ENCODE results near the gene SLC19A1.

The SLC19A1 gene

GRCh38 chr21:45475797-45476570 lies 66.3 kb downstream of the SLC19A1 start:
- DNase-seq, result no peak

DNA sequence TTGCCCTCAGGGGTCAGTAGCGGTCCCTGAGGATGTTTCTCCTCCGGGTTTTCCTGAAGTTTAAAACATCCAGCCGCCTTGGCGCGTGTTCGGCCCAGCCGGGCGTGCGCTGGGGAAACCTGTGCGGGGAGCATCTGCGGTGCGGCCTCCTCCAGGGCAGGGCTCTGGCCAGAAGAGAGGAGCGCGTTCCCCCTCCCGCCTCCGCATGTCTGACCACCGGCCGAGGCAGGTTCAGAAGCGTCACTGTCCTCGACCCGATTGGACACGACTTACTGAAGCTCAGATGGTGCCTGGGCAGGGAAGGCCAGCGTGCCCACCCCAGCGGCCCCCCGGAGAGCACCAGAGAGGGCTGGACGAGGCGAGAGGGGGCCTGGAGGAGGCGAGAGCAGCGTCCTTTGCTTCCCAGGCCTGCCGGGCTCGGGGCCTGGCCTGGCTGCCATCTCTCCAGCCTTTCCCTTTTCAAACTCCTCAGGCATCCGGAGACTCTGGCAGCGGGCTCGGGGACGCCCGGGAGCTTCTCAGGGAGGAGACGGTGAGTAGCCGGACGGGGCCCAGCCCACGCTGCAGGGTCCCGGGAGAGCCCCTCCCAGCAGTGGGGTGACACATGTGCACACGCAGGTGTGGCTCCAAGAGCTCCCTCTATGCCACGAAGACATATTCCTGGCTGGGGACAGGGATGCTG lies 67.1 kb downstream of the SLC19A1 start:
- no peak for DNase-seq

- no peak for DNase-seq
Observed at GRCh38 chr21:45474323-45474950, 67.8 kb downstream of the SLC19A1 start.

GRCh38 chr21:45473496-45474322 lies 68.5 kb downstream of the SLC19A1 start:
- no peak for DNase-seq

- DNase-seq, result no peak
Observed at GRCh38 chr21:45472445-45473365, 69.5 kb downstream of the SLC19A1 start.

- no peak for DNase-seq
Observed at GRCh38 chr21:45471525-45472221, 70.6 kb downstream of the SLC19A1 start.

DNA sequence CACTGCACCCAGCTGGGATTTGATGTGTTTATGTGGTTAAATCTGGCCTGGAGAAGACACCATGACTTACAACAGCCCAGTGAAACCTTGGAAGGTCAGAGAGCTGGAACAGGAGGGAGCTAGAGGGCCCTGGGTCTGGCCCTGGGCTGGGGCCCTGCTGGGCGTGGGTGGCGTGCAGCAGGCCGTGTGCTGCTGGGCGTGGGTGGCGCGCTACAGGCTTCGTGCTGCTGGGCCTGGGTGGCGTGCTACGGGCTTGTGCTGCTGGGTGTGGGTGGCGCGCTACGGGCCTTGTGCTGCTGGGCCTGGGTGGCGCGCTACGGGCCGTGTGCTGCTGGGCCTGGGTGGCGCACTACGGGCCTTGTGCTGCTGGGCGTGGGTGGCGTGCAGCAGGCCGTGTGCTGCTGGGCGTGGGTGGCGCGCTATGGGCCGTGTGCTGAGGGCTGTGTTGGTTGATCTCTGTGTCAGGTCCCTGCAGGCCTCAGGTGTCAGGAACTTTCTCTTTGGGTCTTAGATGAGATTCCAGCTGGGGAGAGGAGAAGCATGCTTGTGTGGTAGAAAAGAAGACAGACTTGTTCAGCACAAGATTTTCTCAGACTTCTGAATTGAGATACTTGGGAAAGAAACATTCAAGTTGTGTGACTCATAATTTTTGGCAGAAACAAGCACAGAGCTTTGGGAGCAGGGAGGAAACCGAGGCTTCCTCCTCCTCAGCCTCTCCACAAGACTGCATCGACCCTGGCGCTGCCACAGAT lies 71.3 kb downstream of the SLC19A1 start:
- DNase-seq, result no peak

GRCh38 chr21:45470087-45470515 lies 72.1 kb downstream of the SLC19A1 start:
- no peak for DNase-seq

- no peak for DNase-seq
Observed at GRCh38 chr21:45469273-45470086, 72.8 kb downstream of the SLC19A1 start.

GRCh38 chr21:45468971-45469272 lies 73.3 kb downstream of the SLC19A1 start:
- DNase-seq, result no peak

GRCh38 chr21:45468051-45468970 lies 73.9 kb downstream of the SLC19A1 start:
- DNase-seq, result no peak

DNA sequence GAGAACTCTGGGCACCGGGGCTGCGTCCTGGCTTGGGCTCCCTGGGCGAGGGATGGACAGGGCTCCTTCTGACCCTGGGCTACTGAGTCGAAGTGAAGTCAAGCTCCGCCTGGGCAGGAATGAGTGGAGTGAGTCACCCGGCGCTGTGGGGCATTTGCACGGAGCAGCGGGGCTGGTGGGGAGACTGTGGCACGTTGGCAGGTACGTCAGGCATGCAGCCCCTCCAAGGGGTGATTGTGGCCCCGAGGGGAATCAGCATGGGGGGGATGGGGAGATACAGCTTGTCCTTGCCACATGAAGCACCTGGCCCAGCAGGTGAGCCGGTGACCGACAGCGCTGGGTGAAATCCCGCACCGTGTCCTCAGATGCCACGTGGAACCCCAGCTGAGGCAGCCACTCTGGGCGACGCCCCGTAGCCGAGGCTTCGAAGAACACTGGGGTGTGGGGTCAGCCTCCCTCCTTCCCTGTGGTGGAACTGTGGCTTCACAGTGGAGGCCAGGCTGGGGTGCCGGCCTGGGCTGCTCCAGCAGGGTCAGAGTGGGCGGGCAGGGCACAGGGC lies 74.9 kb downstream of the SLC19A1 start:
- DNase-seq, result no peak

- DNase-seq, result no peak
Observed at GRCh38 chr21:45466330-45467220, 75.7 kb downstream of the SLC19A1 start.

GRCh38 chr21:45465611-45466329 lies 76.5 kb downstream of the SLC19A1 start:
- no peak for DNase-seq

DNA sequence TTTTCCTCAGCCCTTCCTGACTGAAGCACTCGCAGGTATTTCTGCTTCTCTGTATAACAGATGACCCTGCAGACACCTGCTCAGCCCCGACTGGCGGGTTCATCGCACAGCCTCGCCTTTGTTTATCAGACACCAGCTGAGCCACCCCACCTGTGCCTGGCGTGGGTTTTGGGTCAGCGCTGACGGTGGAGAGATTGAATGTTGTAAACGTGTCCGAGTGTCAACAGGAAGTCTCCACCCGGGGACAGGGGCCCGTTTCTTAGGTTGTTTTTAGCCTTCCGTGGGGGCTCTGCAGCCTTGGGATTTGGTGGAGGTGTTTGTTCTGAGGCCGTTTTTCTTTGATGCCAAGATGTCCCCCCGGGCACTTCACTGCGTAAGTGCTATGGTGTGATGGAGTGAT lies 77.1 kb downstream of the SLC19A1 start:
- DNase-seq, result no peak

- no peak for DNase-seq
Observed at GRCh38 chr21:45464309-45464708, 77.9 kb downstream of the SLC19A1 start.

GRCh38 chr21:45463871-45464270 lies 78.4 kb downstream of the SLC19A1 start:
- DNase-seq, result no peak

Data from 8988T (cell line).